Fibroblast of skin of back (primary cell): ENCODE measurements around the gene LEMD1.
"Not testable (repeated sequence)": the region's sequence is repeated elsewhere in the genome, so short reads cannot be mapped to it uniquely, and the experiment has no call there.

ENCODE experiments used
- DNase-seq: peaks from one replicate; pipeline ENCODE4 v3.0.0-alpha.2; 2013

LEMD1 gene

GRCh38 chr1:205379056-205379455 lies 42.8 kb downstream of the LEMD1 start:
- no peak for DNase-seq

DNA sequence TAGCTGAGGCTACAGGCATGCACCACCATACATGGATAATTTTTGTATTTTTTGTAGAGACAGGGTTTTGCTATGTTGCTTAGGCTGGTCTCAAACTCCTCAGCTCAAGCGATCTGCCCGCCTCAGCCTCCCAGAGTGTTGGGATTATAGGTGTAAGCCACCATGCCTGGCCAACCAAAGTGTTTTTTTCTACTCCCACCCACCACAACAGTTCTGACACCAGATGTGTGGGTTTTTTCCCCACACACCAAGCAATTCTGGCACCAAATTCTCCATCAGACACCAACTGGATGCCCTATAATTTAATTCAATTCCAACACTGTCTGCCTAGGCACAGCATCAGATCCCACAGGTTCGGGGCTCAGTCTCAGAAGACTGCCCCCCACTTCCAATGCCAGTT lies 44.5 kb downstream of the LEMD1 start:
- DNase-seq = no peak

DNA sequence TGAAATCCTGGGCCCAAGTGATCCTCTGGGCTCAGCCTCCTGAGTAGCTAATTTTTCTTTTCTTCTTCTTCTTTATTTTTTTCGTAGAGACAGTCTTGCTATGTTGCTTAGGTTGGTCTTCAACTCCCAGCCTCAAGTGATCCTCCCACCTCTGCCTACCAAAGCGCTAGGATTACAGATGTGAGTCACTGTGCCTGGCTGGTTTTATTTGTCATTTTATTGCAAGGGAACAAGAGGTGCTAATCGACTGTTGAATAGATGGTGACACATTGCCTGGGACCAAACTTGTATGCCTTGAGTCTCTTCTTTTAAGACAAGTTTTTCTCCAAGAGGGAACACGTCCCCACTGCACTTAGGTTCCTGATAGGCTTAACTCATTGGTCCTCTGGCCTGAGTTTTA lies 45.1 kb downstream of the LEMD1 start:
- no peak for DNase-seq

DNA sequence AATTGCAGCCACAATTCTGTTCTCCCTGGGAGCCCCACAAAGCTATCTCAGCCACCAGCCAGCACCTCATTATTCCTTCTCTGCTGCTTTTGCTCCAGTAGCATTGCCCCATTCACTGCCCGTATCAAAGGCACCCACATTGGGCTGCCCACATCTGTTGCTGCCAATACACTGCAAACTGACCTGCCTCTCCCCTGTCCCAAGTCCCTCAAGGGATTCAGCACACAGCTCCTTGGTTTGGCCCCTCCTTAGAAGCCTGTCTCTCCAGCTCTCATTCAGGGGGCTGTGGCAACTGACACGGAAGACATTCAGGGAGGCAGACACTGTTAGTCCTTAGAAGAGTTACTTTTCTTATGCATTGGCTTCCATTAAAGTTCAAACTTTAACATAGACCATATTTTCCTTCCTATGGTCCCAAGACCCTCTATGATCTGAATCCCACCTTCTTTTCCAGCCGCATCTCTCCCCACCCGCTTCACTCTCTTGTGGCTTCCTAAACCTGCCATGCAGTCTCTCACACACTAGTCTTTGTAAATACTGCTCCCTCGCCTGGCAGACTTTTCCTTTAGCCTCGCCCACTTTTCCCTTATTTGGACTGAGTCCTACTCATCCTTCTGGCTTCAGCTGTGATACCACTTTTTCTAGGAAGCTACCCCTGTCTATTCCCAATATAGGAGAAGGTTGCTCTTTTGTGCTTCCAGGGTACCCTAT lies 45.9 kb downstream of the LEMD1 start:
- DNase-seq = peak; percentile 76

DNA sequence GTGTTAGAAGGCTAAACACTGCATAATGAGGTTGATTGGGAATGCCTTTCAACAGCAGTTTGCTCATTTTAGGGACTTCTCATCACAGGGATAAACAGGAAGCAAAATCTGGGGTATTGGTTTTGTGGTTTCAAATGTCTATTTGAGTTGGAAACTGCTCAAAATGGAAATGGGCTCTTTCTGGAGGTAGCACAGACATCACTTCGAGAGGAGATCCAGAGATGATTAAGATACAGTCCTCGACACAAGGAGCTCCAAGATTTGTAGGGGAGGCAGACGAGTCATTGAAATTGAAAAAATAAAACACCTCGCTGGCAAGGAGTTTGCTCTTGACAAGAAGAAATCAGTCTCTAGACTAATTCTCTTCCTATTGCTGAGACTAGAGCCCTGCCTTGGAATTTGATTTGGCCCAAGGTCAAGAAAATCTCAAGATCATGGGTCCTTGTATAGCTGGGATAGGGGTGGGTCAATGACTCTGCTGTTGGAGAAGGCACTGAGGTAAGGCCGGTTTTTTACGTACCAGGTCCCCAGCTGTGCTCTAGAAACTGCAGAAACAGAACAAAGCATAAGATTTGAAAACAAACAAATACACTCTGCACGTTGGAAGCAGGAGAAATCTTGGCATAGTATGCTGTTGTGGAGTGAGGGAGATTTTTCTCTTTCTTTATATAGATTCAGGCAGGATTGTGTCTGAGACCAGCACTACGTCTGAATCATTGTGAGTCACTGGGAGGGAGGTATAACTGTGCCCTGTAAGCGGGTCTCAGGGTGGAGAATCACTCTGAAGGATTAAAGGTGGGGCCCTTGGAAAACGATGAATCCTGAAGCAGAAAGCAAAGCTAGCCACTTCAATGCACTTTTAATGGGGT lies 47.4 kb downstream of the LEMD1 start:
- peak; percentile 90 for DNase-seq

DNA sequence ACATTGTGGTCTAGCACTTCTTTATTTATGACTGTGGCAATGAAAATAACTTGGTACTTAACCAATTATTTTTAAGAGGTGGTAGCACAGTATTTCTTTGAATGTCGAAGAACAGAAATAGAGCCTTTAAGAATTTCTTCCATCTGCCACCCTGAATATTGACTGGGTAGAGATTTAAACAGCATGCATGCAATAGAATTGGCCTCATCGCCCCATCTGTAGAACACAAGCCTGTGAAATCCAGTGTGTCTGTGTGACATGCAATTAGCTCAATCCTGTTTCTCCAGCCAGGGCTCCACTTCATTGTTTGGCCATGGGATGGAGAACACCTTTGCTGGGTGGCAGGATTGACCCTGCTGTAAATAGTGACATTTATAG lies 48.1 kb downstream of the LEMD1 start:
- no peak for DNase-seq

DNA sequence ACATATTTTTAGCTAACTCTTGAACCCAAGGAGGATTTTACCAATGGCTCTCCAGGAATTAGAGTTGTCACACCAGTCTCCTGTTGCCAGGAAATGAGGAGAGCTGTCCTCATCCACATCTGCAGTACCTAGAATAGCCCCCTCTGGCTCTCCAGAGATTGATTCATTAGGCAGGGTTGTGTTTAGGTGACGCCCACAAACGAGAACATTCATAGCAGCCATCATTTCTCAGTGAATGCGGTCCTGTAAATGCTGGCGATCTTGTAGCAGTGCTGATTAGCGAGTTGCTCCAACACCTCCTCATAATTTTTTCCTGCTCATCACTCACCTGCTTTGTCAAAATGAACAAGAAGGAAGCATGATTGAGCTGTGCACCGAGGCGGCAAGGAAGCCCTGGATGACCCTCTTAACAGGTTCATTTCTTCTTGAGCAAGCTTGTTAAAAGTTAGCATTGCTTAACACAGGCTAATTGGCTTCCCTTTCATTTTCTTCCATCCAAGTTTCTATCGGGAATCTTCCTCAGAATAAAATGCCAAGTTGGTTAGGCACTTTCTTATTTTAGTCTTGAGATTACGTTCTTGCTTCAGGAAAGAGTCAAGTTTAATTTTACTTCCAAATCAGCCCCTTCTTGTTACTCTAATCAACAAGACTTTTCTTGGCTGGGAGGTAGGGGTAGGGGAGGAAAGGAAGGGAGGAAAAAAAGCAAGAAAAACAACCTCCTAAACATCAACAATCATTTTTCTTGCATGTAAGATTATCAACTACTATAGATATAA lies 48.6 kb downstream of the LEMD1 start:
- no peak for DNase-seq

GRCh38 chr1:205371871-205372660 lies 49.8 kb downstream of the LEMD1 start:
- DNase-seq = peak; percentile 92

DNA sequence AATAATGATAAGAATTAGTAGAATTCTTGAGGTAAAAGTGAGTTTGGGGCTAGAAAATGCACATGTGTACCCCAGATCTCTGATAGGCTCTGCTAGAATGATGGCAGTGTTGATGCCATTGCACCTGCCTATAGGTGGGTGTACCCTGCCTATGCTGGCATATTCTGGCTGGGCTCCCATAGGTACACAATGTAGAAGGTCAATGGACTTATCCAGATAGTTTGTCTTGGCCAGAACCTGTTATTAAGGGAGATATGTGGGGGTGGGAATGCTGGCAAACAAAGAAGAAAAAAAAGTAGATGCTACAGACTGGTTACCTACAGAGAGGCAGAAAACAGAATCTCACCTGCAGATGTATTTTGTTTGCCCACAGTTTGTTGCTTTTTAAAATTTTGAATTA lies 51.1 kb downstream of the LEMD1 start:
- DNase-seq = no peak

DNA sequence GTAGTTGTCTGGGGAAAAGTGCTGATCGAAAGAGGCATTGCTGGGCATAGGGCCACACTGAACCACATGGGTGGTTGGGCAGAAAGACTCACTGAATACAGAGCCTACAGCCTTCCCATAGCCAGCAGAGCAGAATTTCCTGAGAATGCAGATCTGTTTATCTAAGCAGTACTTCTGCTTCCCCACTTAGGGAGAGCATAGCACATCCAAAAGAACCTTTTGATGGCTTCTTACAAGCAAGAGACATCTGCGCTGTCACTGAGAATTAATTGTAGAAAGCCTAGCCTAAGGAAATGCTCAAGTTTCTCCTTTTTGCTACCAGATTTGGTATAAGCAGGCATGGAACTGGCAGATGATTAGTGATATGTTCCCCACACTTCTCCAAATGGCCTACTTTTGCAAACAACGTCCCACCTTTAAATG lies 52.1 kb downstream of the LEMD1 start:
- no peak for DNase-seq

- no peak for DNase-seq
Measured at GRCh38 chr1:205368478-205368877, 53.4 kb downstream of the LEMD1 start.

- DNase-seq = no peak
Measured at GRCh38 chr1:205365945-205366463, 55.9 kb downstream of the LEMD1 start.

DNA sequence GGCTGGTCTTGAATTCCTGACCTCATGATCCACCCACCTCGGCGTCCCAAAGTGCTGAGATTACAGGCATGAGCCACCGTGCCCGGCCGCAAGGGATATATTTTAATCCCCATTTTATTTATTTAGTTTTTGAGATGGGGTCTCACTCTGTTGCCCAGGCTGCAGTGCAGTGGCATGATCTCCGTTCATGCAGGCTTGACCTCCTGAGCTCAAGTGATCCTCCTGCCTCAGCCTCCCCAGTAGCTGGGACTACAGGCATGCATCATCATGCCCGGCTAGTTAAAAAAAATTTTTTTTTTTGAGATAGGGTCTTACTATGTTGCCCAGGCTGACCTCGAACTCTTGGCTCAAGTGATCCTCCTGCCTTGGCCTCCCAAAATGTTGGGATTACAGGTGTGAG lies 56.8 kb downstream of the LEMD1 start:
- not testable (repeated sequence) for DNase-seq

- no peak for DNase-seq
Measured at GRCh38 chr1:205360891-205361290, 61.0 kb downstream of the LEMD1 start.

DNA sequence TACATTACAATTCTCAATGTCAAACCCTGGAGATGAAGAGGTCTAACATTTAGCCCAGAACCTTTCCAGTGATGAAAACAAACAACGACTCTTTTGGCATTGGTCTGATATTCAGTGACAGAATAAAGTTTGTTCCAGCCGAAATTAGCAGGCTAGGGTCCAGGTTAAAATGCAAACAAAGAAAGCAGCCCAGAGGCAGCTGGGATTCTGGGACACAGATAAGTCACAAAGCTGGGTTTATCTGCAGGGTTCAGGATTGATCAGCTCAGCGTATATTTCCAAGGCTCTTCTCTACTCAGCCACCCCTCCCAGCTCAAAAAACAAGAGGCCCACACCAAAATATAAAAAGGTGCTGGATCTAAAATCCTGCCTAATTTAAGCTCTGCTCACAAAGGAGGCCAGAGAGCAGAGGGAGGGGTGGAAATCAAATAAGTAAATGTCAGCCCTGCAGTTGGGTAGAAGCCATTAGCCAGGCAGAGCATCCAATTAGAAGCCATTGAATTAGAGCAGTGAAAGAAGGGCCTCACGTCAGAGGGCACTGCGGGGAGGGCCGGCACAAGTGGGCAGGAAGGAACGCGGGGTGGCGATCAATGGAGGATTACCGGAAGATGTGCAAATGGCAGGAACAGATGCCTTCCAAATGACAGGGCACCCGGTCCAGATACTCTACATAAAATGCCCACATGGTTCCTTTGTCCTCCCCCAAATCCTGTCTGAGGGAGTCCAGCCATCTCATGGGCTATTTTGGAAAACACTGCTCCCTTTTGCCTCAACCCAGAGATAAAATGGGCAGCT lies 61.9 kb downstream of the LEMD1 start:
- DNase-seq = no peak

GRCh38 chr1:205358579-205358978 lies 63.3 kb downstream of the LEMD1 start:
- DNase-seq = no peak

GRCh38 chr1:205357567-205357966 lies 64.3 kb downstream of the LEMD1 start:
- DNase-seq = no peak

DNA sequence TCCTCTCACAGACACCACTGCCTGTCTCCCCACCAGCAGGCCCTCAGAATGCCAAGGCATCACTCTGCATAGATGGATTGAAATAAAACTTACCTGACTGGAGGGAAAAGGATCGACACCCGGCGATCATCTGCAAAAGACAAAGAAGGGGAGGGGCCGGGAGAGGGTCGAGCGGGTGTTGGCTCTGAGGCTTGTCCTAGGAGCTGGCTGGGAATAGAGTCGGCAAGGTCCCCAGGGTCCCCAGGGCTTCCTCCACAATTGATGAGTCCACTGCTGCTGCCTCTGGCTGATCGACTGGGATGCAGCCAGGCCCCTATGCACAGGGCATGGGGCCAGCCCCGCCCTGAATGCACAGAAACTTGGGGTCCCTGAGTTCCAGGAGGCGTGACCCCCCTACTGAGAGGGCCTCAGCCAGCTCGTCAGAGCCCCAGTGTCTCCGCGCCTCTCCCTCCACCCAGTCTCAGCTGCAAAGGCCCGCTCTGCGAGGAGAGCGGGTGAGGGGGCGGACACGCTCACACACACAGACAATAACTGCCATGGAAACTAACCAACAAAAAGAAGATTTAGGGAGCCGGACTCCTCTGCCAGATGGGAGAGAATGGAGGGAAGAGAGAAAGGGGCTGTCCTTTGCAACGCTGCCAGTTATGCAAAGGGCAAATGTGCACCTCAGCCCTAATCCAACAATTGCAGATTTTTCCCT lies 65.3 kb downstream of the LEMD1 start, which contains the start of gene KLHDC8A:
Gene KLHDC8A, minus strand, starts transcription at position 483 of the 700 bp plus-strand sequence. CDS start 13,318 bp downstream, outside the sequence.
- DNase-seq = no peak

DNA sequence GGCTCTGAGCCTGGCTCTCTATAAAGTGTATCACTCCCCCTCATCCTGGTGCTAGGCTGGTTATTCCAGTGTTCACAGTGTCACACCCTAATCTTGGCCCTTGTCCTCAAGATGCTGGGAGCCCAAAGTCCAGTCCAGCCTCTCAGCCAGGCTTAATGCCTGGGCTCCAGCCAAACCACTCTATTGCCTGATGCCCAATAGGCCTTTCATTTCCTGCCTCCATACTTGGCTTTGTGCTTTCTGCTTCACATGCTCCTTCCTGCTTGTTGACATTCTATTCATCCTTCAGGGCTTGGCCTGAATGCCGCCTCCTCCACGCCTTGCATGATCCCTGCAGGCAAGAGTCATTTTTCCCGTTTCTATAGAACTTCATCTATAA lies 66.8 kb downstream of the LEMD1 start:
- DNase-seq = no peak

DNA sequence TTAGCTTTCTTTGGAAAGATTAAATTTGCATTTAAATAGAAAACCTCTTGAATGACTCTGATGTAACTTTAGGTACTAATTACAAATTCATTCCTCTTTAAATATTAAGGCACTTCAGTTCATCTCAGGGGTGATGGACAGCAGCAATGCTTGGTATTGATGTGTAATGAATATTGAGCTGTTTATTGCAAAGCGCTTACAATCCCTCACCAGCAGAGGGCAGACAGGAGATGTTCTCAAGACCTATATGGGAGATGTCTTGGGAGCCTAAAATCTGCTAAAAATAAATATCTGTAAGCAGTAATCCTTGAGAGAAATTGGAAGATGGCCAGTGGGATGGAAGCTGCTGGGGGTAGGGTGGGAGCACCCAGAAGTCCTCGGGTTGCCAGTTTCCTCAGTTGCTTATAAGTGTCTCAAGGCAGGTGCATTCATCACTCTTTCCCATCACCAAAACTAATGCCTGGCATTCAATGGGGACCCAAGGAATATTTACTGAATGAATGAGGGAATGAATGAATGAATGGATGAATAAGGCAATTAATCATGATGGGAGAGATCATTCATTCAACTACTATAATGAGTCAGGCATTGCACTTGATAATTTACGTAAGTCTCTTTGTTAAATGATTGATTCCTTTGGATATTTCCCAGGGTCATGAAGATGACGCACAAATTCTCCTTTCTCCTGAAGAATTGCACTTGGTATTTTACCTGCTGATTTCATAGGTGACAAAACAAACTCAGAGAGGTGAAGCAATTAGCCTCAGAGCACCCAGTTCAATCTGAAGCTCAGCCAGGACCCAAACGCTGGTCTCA lies 67.4 kb downstream of the LEMD1 start:
- DNase-seq = peak; percentile 71
